Measurements from ENCODE around the gene SEC31A.

GRCh38 chr4:82896755-82897154 is 5.8 kb upstream of the SEC31A start:
- TF ChIP-seq CTCF (IDR thresholded peaks at IDR 0.05; ENCODE audit: low read depth, low read length) (no peak), EZH2phosphoT487 (IDR thresholded peaks at IDR 0.05; ENCODE audit: low read depth) (no peak)

Measured in OCI-LY3 (cell line).